ENCODE data around the gene IDH3A.

- TF ChIP-seq POLR2A (IDR thresholded peaks at IDR 0.05; ENCODE audit: low read depth, low read length) (no peak), POLR2AphosphoS5 (IDR thresholded peaks at IDR 0.05; ENCODE audit: low read depth, low read length) (no peak)
Measured at GRCh38 chr15:78120523-78120922, 28.6 kb upstream of the IDH3A start.

Data from GM12892 (cell line).